HuH-7.5 (cell line): ENCODE results near the gene GJB5.

Experiments used
- DNase-seq: peaks from one replicate; pipeline ENCODE4 v3.0.0; 2011; ENCODE audit warnings: low spot score

Gene GJB5

GRCh38 chr1:34795916-34796315 lies 41.1 kb downstream of the GJB5 start:
- no peak for DNase-seq

GRCh38 chr1:34796990-34797389 lies 42.1 kb downstream of the GJB5 start:
- no peak for DNase-seq

GRCh38 chr1:34800214-34800613 lies 45.4 kb downstream of the GJB5 start:
- no peak for DNase-seq

GRCh38 chr1:34803770-34804169 lies 48.9 kb downstream of the GJB5 start:
- no peak for DNase-seq

GRCh38 chr1:34806396-34806795 lies 51.5 kb downstream of the GJB5 start:
- no peak for DNase-seq
